Activated T-cell treated with anti-CD3 and anti-CD28 coated beads for 1 hour (primary cell): Measurements from ENCODE around the gene SPDEF.

Source experiments
- DNase-seq: peaks from one replicate; pipeline ENCODE4 v3.0.0-alpha.2; 2020; ENCODE audit warnings: low read depth

SPDEF gene

DNA sequence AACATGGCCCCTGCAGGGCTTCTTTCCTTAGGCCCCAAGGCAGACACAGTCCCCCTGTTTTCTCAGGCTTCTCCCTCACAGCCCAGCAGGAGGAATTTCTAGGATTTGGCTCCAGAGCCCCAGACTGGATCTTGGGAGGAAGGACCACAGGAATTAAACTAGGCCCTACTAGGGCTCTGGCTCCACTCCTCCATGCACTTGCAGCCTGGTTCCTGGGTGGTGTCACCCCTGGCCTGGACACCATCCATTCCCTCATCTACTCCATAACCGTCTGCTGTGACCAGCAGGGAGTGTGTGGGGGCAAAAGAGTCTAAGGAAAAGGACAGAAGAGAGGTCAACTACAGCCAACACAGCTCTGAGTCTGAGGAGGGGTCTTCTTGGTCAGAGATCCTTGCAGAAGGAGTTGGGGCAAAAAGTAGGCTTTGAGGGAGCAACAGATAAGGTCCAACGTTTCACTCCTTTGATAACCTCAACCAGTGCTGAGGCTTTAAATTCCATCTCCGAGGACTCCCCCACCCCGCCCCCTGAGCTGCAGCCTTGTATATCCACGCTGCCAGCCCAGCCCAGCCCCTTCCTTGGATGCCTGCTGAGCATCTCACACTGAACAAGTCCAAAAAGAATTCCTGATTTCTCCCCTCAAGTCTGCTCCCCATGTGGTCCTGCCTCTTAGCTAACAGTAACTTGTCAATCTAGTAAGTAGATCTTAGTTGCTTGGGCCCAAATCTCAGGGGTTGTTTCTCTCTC lies 27.9 kb upstream of the SPDEF start:
- DNase-seq, result no peak

DNA sequence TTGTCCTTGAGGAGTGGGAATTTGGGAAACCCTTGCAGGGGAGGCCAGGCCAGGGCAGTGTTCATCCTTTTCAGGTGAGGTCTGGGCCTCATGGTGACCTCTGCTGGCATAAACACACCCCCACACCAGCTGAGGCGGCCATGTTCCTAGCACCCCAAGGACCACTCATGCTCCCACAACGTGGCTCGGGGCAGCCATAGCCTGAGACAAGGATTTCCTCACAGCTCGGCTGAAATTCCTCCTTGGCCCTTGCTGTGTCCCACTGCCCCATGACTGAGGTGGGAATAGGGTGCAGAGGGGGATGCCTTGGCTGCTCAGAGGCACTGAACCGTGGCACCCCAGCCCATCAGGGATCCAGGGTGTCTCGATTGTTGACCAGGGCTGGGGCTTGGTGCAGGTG lies 27.3 kb upstream of the SPDEF start:
- no peak for DNase-seq

DNA sequence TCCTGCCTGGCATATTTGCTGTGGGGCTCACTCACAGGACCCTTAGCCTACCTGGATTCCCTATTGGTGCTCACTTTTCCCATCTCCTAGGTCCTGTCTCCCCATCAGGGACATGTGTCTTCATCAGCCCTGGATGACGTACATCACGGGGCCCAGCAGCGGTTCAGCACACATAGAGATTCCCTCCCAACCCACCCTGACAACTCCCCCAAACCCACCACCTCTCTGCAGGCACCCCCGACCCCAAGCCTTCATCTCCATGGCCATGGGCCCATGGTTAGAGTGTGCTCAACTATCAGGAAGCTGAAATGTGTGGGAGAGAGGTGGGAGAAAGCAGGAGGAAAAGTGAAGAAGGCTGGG lies 25.4 kb upstream of the SPDEF start:
- no peak for DNase-seq

DNA sequence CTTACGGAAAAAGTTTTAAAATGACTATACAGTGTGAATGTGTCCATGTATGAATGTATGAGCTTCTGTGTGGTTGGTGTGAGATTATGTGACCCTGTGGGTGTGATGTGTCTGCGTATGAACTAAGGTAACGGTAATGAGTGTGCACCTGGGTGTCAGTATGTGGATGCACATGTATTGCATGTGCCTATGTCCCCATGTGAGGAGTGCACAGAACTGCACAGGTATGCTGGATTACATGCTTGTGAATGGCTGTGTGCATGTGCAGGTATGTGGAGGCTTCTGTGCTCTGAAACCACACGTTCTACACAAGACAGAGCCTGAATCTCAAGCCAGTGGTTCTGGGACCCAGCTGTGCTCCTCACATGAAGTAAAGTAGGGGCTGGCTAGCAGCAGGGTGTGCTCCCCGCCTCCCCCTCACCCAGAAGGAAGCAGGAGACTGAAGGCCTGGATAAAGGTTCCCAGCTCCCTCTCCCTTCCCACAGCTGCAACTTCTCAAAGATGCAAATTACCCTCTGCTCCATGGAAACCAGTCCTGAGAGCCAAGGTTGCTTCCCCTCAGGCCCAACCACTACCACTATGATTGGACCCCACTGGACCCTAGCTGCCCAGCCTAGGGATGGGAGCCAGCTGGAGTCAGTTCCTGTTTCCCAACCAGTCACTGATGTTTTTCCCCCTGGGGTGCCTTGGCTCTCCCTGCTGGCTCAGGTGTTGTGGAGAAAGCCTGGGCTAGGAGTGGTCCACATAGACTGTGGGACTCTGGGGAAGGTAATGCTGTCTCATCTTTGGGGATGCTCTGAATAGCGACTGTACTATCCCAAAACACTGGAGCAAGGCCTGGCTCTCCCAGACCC lies 24.8 kb upstream of the SPDEF start:
- no peak for DNase-seq

DNA sequence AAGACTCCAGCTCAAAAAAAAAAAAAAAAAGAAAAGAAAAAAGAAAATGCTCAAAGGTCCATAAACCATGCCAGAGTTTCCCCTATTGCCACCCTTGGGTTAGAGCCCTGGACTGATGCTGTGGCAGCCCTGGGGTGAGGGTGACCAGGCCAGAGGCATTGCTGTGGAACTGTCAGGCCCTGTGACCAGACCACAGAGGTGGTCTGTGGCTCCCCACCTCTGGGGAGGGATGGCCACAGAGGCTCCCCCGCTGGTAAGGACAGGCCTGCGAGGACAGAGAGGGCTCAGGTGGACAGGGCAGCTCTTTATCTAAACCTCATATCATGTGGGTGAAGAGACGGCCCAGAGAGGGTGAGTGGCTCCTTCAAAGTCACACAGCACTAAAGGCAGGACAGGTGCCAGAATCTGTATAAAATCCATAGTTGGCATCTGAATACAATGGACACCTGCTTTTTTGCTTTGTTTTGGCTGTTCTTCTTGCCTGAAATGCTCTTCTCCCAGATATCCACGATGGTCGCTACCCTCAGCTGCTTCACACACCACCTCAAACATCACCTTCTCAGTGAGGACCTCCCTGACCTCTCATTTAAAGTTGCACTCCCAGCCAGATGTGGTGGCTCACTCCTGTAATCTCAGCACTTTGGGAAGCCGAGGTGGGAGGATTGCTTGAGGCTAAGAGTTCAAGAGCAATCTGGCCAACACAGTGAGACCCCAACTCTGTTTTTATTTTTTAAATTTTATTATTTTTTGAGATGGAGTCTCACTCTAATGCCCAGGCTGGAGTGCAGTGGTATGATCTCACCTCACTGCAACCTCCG lies 22.5 kb upstream of the SPDEF start:
- no peak for DNase-seq

DNA sequence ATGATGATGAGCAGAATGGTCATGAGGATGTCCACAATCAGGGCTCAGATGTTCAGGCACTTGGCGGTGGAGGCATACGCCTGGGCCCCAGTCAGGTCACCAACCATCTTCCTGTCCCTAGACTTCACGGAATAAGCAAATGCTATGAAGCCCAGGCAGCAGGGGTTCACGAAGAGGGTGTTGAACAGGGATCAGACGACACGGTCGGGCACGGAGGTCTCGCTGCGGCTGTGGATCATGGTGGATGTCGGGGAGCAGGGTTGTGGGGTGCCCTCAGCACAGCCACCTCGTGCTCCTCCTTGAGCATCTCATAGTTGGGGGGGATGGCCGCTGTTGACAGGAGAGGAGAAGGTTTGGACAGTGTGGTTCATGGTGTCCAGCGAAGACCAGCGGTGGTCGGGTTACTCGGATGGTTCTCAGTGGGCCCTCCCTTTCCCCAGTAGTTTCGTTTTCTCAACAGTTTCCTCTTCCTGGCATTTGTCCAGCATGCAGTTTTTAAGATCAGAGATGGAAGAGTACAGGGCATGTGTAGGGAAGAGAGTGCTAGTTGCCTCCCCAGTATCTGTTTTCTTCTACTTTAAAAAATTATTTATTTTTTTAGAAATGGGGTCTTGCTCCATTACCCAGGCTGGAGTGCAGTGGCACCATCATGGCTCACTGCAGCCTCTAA lies 20.3 kb upstream of the SPDEF start:
- no peak for DNase-seq

DNA sequence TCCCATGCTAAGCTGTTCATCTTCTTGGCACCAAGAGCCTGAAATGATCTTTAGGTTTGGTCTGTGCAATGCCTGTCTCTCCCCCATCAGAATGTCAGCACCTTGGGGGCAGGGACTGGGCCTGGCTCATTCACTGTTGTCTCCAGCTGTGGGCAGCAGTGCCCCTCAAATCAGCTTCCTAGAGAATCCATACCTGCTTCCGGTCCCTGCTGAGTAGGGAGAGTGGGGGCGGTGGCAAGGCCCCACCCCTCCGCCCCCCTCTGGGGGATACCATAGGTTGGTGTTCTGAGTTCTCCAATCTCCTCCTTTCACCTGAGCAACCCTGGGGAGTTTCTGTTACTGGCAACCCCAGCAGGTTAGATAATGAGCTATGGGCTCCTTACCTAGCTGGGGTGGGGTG lies 19.2 kb upstream of the SPDEF start:
- no peak for DNase-seq

DNA sequence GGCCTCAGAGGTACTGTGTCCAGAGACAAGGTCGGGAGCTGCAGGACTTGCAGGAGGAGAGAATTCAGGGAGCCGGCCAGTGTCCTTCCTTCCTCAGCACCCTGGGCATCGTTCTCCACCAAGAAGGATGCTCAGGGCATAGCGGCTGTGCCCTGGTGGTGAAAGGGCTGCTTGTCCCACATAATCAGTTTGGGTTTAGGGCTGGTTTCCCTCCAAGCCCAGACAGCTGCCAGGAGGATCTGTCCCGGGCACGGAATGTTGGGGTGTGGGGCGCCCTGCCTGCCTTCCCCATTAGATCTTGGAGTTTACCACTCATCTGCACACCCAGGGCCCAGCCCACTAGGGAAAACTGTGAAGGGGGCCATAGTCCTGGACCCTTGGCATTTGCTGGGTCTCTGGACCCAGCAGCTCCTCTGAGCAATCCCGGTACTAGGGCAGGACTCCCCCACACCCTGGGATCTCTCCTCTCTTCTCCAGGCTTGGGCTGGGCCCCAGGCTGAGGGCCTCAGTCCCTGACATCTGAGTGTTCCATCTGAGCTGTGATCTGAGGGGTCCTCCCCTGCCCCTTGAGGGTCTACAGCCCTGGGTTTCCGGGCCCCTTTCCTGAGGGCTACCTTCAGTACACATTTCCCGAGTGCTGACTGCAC lies 18.6 kb upstream of the SPDEF start:
- DNase-seq, result no peak

DNA sequence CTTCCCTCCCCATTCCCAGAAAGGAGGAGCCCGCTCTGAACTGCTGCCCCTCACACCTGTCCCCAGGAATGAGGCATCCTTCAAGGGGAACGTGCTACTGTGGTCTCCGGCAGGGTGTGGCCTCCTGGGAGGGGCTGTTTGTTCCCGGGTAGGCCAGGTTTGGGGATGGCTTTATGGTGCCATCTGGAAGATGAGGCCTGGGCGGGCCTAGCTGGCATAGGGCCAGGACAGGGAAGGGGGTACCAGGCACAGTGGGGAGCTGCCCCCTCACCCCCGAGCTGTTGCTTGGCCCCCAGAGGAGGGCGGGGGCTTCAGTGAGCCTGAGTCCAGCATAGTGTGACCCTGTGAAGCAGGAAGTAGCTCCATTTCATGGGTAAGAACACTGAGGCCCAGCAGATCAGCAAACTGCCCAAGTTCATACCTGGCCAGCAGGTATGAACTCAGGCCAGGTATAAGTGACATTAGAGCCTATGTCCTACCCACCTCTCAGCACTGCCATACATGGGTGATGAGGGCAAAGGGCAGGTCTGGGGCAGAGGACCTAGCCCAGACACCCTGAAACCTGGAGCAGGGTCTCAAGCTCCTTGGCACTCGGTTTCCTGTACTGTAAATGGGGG lies 17.5 kb upstream of the SPDEF start:
- no peak for DNase-seq

DNA sequence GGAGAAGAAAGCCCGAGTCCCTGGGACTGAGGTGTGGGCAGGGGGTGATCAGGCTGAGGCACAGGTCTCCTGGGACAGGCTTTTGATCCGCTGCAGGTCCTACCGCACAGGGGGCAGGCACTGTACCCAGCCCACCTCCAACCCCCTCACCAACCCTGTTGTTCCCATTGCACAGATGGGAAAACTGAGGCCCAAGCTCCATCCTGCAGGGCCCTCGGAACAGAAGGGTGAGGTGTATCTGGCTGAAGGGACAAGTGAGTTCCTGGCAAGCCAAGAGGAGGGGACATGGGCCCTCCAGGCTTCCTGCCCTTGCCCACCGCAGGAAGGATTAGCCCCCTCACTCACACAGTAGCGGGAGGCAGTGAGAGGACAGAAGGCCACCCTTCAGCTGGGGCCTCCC lies 16.5 kb upstream of the SPDEF start:
- DNase-seq, result no peak

DNA sequence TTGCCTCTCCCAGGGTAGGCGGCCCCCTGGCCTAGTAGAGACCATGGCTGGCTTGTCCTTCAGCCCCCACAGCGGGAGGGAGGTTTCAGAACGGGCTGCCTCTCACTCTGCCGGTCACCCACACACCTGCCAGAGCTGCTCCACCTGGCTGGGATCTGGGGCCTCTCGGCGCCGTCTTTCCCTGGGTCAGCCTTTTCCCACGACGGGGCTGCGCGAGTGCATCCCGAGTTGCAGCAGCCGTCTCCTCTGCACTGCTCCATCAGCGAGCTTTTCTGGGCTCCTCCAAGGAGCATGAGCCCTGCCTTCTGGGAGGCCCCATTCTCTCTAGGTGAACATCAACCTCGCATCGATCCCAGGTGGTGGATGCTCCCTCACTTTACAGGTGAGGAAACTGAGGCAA lies 15.9 kb upstream of the SPDEF start:
- DNase-seq, result no peak

DNA sequence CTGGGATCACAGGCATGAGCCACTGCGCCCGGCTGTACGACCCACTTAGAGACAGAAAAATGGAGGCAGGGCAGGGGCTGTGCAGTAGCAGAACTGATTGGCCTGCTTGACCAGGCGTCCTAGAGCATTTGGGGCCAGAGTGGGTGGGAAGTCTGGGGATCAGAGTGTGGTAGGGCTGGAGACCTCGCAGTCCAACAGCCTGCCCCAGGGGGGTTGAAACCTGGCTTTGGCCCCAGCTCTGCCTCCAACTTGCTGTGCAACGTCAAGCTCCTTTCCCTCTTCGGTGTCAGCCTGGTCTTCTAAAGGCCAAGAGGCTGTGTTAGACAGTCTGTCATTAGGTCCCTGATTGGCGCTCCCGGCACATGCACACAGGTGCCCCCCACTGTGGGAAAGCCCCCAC lies 15.3 kb upstream of the SPDEF start:
- no peak for DNase-seq

DNA sequence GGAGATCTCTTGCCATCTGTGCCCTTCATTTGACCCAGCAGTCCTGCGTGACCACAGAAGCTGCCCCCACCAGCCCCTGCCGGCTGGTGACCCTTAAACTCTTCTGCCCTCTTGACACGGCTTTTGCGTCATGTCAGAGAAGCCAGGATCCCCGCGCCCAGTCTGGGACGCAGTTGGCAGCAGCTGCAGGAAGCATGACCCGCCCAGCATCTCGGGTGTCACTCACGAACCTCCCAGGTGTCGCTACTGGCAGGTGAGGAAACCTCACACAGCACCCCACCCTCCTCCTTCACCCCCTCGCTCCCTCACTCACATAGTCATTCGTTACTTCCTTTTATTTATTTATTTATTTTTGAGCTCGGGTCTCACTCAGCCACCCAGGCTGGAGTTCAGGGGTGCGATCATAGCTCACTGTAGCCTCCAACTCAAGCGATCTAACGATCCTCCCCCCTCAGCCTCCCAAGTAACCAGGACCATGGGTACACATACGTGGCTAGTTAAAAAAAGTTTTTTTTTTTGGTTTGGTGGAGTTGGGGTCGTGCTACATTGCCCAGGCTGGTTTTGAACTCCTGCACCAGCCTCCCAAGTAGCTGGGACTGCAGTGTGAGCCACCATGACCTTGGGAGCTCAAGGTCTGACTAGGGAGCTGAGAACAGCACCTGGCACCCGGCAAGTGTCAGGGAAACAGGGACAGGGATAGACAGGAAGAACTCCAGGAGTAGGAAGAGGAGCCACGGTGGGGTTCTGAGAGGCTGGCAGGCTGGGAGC lies 14.1 kb upstream of the SPDEF start:
- DNase-seq, result no peak

DNA sequence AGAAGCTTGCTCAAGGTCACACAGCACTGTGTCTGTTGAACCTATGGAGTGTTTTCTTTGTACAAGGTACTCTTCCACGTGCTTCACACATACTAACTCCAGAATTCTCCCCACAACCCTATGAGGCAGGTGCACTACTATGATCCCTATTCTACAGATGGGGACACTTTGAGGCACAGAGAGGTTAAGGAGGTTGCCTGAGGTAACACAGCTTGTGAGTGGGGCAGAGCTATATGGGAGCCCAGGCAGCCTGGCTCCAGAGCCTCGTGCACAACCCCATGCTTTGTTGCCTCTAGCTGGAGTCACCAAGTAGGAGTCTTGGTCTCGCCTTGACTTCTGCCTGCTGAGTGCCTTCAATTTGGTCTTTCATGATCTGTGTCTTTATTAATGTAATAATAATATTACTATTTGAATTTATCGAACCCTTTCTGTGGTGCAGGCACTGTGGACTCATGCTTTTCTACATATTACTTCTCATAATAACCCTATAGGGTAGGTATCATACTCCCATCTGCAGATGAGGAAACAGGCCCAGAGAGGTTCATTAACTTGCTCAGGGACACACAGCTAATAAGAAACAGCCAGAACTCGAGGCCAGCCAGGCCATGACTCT lies 13.3 kb upstream of the SPDEF start:
- no peak for DNase-seq

DNA sequence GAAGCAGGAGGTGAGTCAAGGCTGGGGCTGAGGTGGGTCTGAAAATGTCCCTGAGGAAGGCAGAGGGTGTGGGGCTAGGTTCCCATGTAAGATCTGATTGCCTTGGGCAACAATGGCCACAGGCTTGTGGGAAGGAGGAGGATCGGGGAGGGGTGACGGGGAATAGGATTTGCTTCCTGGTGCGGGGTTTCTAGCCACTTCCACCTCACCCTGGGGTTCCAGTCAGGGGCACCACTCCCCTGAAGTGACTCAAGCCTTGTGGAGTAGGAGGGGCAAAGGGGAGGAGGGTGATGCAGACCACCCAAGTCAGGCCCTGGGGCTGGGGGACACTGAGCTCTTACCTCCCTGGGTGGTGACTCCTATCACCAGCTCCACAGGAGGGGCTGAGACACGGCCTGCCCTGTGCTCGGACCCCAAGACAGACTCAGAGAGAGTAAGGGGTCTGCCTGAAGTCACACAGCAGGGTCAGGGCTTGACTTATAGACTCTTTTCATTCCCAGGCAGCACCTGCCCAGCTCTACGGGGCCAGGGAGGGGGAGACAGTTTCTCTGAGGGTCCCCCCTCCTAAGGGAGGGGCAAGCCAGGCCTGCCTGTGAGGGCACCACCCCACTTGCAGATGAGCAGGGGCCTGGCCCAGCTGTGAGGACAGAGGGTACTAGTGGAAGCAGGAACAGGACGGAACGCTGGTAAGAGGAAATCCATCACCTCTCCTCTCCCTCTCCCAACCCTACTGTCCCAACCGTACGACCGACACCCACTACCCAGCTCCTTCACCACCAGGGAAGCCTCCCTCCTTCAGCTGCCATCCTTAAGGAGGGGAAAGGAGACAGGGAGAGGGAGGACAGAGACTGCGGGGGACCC lies 12.4 kb upstream of the SPDEF start:
- DNase-seq, result no peak

DNA sequence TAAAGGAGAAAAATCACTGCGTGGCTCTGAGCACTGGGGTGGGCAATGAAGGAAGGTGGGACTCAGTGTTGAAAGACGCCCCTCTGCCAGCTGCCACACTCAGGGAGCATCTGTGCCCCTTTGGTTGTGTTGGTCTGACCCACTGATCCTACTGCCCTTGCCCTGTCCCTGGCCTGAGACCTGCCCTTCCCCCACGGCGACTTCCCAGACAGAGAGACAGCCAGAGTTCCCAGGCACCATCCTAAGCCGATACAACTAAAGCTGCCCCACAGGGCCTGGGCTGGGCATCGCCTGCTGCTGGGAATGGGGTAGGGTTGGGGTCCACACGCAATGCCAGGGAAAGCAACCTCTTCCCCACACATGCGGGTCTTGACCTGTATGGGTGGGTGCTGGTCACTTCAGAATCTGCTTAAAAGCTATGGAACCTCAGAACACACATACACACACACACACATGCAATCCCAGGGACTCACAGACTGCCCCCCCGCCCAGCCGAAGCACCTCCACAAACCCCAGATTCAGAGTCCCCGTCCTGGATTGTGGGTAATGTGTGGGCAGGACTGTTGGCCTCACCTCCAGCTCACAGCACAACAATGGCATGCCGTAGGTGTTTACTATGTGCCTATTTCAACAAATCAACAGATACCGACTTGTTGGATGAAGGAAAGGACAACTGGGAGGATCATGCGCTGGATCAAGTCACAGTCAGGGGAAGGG lies 10.9 kb upstream of the SPDEF start:
- no peak for DNase-seq

DNA sequence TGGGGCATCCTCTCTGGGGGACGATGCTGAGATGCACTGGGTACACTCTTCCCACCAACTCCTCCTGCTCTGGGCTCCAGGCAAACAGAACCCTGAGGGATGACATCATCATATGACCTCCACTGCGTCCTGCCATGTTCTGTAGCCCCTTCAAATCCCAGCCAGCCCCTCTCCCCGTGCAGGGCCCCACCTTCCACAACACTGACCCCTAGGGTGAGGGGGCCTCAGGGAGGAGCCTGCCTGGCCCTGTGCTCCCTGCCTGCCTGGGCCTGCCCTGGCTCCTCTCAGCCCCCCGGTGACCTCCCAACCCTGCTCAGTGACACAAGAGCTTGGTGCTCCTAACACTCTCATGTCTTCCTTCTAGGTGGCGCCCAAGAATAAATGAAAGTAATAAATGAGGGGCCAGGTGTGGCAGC lies 9.6 kb upstream of the SPDEF start:
- DNase-seq, result no peak

DNA sequence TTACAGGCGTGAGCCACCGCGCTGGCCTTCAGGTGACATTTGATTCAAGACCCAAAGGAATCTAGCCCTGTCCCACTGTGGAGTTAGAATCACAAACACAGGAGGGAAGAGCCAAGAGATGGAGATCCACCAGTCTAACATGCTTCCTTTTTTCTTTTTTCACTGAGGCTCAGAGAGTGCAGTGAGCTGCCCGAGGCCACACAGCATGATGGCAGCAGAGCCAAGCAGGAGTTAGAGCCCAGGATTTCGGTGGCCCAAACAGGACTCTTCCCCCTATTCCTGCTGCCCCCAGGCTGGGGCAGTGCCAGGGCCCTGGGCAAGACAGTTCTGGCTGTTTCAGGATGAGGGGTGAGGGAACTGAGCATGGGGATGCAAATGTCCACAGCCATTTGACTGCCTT lies 8.1 kb upstream of the SPDEF start:
- DNase-seq, result no peak

DNA sequence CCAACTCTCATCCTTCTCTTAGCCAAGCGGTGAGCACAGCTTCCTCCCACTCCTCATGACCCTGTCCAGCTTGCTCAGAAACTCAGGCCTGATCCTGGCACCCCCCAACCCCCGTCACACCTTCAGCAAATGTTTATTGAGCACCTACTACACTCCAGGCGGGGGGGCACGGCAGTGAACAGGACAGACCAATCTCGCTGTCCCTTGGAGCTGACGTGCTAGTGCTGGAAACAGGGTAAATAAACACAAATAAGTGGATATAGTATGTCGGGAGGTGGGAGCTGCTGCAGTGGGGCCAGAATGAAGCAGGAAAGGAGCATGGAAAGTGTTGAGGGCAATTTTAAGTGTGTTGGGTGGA lies 7.4 kb upstream of the SPDEF start:
- no peak for DNase-seq
